ENCODE results near the gene CEP162.
"Not testable (repeated sequence)": the region's sequence is repeated elsewhere in the genome, so short reads cannot be mapped to it uniquely, and the experiment has no call there.

CEP162 gene, protein sequence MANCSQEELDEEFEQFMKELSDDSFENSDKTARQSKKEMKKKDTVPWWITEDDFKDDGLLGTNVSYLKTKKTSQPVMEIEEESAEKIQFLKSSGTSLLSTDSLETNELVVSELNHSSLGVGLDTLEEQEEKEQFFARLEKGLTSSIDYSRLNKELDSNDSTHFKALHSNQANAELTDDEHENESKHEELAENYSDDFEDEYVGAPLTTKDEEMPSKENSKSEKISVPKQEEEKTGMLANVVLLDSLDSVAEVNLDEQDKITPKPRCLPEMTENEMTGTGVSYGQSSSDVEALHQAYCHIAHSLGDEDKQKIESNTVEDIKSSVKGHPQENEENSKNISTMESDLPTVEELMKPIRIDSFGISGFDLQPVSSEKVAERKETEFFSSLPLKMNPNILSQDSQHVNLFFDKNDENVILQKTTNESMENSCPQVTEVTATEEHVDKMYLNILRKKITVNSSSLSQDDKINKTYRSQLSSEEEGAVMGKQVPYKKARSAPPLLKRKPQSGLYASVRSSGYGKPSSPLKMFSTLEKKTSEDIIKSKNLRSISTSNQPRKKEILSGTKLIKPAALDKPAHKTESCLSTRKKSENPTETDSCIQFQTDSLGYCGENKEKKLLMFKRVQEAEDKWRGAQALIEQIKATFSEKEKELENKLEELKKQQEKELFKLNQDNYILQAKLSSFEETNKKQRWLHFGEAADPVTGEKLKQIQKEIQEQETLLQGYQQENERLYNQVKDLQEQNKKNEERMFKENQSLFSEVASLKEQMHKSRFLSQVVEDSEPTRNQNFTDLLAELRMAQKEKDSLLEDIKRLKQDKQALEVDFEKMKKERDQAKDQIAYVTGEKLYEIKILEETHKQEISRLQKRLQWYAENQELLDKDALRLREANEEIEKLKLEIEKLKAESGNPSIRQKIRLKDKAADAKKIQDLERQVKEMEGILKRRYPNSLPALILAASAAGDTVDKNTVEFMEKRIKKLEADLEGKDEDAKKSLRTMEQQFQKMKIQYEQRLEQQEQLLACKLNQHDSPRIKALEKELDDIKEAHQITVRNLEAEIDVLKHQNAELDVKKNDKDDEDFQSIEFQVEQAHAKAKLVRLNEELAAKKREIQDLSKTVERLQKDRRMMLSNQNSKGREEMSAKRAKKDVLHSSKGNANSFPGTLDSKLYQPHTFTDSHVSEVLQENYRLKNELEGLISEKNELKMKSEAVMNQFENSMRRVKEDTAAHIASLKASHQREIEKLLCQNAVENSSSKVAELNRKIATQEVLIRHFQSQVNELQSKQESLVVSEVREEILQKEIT (N-terminal part only)

DNA sequence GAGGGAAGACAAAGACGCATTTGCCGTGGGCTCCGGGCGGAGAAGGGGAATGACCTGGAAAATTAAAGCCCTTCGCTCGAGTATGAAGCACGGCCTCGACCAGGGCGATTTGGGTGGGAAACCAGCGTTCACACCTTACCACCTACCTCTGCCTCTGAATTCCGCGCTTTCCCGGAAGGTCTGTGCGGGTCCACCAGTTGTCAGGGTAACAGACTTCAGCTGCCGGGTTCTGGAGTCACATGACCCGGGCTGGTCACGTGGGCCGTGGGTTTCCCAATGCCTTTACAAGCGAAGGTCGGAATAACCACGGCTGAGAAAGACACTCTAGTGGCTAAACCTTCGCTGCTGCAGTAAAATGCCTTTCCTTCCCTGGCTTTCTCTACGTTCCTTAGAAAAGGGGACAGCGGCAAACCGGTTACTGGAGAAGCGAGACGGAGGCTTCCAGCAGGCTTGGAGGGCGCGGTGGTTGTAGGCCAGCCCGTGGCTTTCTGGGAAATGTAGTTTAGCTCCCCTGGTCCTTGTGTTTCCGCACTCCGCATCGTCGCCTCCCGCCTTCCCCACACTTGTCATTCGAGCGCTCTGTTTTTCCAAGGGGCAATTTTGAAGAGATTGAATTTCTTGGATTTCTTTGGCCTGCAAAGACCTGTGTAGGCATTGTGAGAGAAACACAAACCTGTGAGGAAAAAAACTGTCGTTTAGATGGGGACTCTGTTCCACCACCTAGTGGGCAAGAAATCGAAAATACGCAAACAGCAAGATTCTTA is at the start of gene CEP162:
TSS of gene CEP162 (minus strand) at position 210 of the 764 bp plus-strand sequence. CDS start 1,250 bp downstream, outside the sequence.
- peak; percentile 95 for DNase-seq (ENCODE audit: low spot score)

DNA sequence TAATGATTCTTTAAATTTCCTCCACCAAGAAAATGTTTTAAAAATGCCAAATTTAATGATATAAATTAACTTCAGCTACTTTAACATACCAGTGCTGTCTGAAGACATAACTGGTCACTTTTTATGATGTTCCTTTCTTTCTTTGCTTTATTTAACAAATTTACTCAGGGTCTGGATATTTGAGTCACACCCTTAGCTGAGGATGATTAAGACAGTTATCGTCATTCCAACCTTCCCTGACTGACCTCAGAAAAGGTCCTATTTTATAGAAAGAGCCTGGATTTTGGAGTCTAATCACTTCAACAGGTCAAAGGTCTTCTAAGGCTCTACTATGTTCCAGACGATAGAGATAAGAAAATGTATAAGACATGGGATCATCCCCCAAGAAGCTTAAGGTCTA is 47.4 kb upstream of the CEP162 start:
- DNase-seq (ENCODE audit: low spot score), result no peak

- no peak for DNase-seq (ENCODE audit: low spot score)
These were observed 45.8 kb upstream of the CEP162 start for GRCh38 chr6:84273048-84273809.

- no peak for DNase-seq (ENCODE audit: low spot score)
These were observed 44.9 kb upstream of the CEP162 start for GRCh38 chr6:84272298-84272697.

GRCh38 chr6:84271061-84271716 is 43.7 kb upstream of the CEP162 start:
- no peak for DNase-seq (ENCODE audit: low spot score)

GRCh38 chr6:84269947-84270733 is 42.7 kb upstream of the CEP162 start:
- DNase-seq (ENCODE audit: low spot score), result no peak

- no peak for DNase-seq (ENCODE audit: low spot score)
These were observed 41.3 kb upstream of the CEP162 start for GRCh38 chr6:84268781-84269180.

DNA sequence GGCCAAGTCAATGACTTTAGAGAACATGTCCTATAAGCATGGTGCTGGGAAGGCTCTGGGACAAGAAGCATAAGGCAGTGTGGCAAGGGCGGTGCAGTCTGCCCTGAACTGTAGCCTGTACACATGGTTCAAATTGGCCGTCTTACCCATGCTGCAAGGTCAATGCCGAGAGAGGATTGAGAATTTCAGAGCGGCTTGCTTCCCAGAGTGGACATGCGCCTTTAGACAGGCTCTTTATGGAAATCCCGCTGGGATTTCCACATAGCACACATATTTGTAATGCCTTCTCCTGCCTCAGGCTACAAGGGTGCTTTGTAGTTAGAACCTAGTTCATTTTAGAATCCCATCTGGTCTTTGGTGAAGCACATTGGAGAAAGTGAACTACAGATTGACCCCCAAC is 36.1 kb upstream of the CEP162 start:
- DNase-seq (ENCODE audit: low spot score), result no peak

DNA sequence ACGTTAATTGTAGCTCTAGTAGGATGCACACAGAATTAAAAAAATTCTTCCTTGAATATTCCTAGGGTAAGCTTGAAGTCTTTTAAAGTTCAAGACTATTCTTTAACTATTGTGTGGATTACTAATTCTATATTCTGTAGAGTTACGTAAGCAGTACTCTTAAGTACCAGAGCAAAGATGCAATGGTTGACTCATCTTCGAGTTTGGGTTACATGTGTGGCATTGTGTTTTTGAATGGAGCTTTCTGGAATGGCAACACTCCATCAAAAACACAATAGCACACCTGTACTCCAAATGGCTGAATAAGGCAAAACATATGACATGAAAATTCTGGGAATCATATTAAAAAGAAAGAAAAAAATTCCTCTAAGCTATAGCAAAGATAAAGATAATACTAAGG is 33.5 kb upstream of the CEP162 start:
- DNase-seq (ENCODE audit: low spot score), result no peak

DNA sequence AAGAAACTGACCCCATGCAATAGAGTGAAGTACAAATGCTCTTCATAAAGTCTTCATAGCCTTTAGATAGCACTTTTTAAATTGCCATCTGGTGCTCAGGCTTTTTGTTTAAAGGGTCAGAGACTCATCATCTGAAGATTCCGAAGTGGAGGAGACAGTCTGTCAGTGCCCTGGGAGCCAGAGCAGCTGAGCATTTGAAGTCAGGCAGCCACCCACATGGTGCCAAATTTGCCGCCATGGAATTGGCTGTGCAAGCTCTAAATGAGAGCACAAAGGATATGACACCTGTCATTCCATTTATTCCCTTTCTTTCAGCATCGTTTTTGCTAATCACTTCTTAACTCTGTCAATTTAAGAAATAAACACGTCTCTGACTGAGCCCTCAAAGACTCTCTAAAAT is 32.8 kb upstream of the CEP162 start:
- DNase-seq (ENCODE audit: low spot score), result no peak

DNA sequence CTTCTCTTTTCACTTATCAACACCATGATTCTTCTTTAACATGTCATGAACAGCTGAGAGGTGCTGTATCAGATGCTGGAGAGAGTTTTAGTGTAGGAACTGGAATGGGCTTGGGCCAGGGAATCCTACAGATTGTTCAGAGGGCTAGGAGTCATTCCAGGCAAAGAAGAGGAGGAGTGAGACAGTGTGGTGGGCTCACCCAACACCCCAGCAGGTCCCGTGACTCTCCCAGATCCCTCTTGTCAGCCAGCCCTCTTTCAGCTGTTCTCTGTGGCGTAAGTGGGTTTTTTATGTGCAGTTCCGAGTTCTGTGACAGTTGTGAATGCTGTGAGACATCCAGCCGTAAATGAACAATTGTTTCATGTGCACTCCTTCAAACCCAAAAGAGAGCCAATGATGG is 31.4 kb upstream of the CEP162 start:
- no peak for DNase-seq (ENCODE audit: low spot score)

DNA sequence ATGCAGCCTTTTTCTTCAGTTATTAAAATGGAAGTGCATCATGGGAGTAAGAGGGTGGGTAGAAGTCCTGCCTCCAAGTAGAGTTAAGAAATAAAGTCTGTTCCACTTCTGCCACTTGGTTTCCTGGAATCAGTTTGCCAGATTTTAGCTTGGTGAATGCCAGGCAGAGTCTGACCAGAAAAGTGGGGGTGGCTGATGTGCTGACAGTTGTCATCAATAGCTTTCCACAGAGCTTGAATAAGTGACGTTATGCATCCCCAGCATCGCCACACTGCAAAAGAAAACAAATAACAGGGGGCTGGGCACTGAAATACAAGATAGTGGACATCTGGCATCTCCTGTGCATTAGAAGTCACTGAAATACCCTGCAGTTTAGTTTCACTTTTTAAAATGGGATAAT is 30.8 kb upstream of the CEP162 start:
- no peak for DNase-seq (ENCODE audit: low spot score)

DNA sequence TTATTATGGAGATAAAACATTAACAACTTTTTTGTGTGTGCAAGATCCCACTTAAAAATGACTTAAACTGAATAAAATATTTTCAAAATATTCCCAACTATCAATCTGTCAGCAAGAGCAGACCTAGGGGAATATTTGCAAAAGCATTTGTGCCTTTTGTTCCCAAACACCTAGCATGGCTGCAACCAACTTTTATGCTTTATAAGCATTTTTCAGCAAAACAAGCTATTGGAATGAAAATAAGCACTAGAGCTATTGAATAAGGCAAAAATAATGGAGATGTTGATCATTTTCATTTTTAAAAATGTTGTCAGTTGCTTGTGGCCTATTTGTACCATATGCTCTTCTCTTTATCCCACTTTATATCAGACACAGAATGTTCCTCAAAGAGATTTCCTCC is 28.2 kb upstream of the CEP162 start:
- DNase-seq (ENCODE audit: low spot score), result no peak

DNA sequence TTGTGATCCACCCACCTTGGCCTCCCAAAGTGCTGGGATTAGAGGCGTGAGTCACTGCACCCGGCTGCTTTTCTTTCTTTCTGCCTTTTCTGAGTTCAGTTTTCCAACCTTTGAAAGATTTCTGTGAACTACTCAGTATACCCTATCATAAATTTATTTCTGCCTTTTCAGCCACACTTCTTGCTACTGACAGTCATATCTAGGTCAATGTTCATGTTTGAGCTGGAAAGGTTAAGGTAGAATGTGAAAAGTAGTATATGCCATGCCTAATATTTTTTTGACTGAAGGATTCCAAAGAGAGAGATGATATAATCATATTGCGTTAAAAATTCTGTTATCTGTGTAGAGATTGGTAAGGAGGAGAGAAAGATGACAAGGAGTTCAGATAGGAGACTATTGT is 25.9 kb upstream of the CEP162 start:
- no peak for DNase-seq (ENCODE audit: low spot score)

DNA sequence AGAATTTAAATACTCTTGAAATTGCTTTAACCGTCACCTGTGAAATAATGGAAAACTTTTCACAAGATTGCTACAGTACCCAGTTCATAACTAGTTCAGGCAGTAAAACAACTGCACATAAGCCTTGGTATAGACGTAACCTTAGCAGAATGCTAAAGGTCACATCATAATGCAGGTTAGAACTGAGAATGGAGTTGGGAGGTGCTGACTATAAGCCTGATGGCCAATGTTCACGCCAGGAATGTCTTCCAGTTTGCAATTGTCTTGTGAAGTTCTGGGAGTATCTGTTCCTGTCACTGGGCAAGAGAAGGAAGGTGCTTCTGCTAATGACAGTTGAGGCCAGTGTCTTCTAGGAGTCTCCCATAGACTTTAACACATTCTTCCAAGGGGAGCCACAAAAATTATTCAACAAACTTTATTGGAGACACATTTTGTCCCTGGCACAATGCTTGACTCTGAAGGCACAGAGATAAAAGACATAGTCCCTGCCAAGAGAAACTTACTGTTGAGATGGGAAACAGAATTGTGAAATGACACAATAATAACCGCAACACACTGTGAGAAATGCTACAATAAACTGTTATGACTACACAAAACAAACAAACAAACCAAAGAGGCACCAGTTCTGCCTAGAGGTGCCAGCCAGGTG is 24.6 kb upstream of the CEP162 start:
- DNase-seq (ENCODE audit: low spot score), result no peak

DNA sequence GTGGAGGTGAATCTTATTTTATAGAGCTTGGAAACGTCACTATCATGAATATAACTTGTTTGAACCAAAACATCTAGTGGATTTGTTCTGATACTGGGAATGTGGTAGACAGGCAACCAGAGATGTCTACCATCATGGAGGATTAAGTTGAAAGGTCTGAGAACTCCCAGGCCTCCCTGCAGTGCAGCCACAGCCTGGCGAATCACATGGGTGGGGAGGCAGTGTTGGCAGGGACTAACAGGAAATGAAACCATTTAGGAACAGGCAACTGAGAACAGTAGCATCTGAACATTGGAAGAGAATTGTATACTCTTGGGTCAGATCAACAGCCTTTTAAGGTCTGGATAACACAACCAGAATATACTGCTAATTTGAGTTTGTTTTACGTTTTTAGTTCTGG is 22.3 kb upstream of the CEP162 start:
- no peak for DNase-seq (ENCODE audit: low spot score)

- DNase-seq (ENCODE audit: low spot score), result not testable (repeated sequence)
These were observed 17.1 kb upstream of the CEP162 start for GRCh38 chr6:84244416-84245081.

DNA sequence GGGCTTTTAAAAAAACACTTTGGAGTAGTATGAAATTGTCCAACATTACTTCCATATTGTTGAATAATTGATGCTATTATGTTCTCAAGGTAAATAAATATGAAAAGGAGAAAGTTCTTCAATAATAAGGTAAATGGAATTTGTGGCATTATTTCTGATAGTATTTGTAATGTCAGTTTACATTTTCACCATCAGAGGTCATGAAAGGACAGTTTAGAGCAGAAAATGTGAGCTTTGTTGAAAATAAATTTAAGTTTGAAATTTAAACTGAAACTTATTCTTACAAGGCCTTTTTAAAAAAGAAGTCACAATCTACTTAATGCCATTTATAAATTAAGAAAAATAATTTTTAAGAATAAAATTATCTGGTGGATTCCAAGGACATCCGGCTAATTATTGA is 15.8 kb upstream of the CEP162 start:
- no peak for DNase-seq (ENCODE audit: low spot score)

Measured in globus pallidus (tissue), 1 donor.